GM21423 (cell line): ENCODE measurements around the gene TEX26.

ENCODE experiments used
- ATAC-seq: cut with Tn5 transposase; IDR thresholded peaks from one replicate; pipeline ENCODE4 v1.9.1; 2021; ENCODE audit warnings: mild to moderate bottlenecking, moderate library complexity; ENCODE audit not compliant: unreplicated experiment

The TEX26 gene

DNA sequence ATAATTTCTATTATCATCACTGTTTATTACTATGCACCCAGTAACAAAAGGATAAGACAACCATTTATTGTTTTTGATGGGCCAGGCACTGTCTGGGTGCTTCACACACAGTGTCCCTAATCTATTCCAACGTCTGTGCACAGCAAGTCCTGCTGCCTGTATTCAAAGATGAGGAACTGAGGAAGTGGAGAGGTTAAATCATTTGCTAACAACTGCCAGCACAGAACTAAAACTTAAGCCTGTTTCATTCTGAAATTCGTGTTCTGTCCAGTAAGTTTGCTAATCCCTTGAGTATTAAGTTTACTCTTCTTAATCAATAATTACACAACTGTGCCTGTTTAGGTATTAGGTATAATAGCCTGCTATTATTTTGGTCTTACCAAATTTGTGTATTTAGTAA, 41.9 kb downstream of the TEX26 start:
- ATAC-seq, result peak; percentile 43

DNA sequence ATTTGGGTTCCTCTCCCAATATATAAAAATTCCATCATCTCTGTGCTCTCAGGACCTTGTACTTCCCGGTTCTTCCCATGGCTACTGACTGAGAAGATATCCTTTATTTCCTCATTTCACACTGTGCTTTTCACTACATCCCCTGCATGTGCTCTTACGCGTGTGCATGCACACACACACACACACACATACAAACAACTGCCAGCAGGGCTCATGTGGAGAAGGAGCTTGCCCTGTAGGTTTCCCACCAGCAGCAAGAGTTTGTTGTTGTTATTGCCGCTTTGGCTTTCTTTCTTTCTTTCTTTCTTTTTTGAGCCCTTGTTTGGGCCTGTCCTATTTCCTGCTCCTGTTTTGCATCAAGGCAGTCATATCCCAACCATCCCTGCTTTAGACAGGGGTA, 43.6 kb downstream of the TEX26 start:
- no peak for ATAC-seq

DNA sequence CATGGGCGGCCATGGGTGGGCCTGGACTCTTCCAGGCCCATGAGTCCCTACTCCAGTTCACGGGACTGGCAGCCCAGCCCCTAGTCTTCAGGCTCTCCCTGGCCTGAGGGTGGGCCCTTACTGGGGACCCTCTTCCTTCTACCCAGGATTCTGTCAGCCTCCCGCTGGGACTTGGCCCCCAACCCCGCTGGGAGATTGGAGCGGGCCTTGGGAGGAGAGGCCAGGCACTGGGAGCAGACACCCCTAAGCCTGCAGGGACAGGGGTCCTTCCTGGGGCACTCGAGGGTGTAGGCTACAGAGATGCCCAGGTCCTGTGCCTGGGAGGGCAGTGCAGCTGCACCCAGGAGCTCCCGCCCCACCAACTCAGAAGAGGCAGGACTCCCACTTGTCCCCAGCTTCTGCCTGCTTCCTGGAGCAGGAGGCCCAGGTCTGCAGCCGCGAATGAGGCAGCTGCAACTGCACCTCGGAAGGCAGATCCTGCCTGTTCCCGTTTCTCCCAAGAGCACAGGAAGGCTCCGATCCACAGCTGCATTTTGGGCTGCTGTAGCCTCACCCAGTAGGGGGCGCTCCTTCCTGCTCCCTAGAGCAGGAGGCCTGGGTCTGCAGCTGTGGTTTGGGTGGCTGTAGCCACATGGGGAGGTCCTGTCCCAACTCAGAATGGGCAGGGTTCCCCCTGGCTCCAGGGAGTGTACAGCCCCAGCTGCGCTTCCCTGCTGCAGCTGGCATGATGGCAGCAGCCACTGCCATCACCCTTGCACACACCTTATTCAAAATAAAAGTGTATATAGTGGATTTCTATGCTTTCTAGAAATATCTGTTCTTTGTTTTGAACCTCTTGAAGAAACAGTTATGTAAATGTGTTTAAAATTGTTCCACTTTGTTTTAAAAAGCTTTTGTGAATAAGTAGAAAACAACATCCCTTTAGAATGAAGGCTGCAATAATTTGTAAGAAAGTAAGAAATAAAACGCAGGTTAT, 46.8 kb downstream of the TEX26 start:
- ATAC-seq, result no peak

DNA sequence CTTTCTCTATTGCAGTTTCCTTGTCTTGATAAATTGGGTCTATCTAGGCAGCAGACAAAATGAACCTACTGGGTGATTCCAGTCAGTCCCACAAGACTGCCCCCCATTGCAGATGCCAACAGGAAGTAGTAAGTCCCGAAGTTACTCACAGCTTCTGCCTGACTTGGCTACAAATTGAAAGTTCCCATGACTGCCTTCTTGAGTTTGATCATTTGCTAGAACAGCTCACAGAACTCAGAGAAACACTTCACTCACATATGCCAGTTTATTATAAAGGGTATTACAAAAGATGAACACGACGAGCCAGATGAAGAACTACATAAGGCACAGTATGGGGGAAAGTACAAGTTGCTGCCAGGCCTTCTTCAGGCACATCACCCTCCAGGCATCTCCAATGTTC, 50.0 kb downstream of the TEX26 start:
- ATAC-seq, result no peak

DNA sequence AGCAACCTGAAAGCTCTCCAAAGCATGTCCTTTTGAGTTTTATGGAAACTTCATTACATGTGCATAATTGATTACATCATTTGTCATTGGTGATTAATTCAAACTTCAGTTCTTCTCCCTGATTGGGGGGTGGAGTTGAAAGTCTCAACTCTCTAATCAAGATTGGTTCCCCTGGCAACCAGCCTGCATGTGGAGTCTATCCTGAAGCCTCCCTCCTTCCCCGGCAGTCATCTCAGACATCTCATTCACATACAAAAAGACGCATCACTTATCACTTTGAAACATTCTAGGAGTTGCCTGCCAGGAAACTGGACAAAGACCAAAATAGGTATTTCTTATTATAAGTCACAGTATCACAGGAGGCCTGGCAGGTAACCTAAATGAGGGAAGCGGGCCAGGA, 50.5 kb downstream of the TEX26 start:
- ATAC-seq, result no peak

DNA sequence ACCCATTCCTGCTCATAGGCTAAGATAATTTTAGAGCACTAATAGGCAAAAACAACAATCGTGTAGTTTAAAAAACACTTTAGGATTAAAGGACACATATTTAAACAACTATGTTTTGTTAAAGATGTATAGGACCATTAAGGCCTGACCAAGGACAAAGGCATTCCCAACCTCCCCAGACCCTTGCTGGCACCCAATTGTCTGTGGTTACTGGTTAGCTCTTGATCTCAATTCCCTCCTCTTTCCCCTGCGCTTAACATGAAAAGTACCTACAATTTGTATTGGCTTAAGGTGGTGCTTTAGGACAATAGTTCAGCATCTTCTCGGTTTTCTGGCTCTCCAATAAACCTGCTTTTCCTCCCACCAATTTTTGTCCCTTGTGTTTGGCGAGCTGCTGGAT, 51.0 kb downstream of the TEX26 start:
- ATAC-seq, result no peak

DNA sequence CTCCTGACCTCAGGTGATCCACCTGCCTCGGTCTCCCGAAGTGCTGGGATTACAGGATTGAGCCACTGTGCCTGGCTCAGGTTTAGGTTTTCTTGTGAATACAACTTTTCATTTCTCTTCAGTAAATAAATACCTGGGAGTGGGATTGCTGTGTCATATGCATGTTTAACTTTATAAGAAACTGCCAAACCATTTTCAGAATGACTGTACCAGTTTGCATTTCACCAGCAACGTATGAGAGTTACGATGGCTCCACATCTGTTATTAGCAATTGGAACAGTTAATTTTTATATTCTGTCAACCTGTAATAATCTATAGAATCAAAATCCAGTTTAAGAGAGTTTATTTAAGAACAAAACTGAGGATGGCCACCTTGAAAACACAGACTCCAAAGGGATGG, 52.2 kb downstream of the TEX26 start:
- peak; percentile 70 for ATAC-seq

DNA sequence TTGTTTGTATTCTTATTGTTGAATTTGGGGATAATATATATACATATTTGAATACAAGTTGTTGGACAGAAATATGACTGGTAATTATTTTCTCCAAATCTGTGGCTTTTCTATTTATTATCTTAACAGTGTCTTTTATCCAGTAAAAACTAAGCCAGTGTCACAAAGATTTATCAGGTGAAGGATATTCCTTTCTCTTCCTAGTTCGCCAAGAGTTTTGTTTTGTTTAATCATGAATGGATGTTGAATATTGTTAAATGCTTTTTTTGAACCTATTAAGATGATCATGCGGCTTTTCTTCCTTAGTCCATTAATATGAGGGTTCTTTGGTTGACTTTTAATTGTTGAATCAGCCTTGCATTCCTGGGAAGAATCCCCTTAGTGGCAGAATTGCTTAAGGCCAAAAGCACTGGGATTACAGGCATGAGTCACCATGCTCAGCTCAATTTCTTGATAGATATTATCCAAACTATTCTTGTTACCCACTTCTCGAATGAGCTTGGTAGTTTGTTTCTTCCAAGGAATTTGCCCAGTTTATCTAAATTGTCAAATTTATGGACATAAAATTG, 53.3 kb downstream of the TEX26 start:
- ATAC-seq, result no peak

DNA sequence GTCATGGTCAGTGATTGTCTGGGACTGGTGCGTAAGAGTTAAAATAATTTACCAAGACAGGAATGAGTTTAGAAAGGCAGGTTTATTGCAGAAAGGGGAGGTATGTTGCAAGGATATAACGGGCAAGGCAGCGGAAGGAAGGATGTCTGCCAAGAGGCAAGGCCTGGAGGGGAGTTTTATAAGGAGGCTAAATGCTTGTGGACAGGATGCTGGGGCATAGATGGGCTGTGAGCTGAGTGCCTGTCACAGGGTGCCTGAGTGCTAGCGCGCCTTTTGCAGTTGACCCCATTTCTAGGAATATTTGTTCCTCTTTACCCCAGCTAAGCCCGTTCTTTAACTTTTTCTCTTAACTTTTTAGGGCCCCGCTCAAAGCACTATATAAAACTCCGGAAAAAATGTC, 58.7 kb downstream of the TEX26 start:
- ATAC-seq, result no peak

DNA sequence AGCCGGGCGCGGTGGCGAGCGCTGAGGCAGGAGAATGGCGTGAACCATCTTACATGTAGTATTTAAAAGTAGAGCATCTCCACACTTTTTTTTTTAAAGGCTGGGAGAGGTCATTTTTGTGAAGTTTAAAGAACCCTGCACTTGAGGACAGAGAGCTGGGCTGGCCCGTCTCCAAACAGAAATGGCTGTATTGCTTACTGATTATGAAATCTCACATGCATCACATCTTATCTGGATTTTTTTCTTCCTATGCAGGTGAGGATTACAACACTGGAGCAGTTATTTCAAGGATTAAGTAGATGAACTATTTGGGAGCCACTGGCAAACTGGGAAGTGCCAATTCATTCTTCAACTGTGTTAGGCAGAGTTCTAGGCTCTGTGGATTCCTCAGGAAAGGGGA, 59.5 kb downstream of the TEX26 start:
- no peak for ATAC-seq

DNA sequence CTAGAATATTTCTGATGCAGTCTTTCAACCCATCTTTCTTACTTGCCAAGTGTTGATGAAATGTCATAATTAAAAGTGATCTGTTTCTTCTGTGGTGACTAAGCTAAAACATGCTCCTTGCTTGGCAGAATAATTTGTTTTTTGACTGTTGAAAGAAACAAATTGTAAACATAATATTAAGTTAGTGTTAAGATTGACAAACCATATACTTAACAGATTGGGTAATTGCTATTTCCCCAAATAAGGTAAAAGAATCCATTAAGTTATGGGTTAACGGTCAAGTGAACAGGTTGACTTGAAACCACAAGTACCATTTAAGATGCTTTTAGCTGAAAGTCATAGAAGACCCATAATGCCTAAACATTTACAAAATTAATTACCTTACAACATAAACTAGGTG, 62.9 kb downstream of the TEX26 start:
- ATAC-seq, result no peak

DNA sequence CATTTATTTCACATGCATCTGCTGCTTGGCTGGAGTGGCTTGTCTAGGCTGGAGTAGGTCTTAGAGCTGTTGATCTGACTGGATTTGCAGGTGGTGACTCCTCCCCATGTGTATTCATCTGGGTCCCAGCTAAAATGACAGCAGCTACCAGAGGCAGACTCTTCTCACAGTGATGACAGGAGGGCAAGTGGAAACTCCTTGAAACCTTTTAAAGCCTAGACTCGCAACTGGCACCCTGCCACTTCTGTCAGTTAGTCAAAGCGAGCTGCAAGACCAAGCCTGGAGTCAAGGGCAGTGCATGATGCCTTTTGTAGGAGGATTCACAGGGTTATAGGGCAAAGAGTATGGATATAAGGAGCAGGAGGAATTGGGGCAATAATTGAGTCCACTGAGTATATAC, 65.2 kb downstream of the TEX26 start:
- ATAC-seq, result no peak

DNA sequence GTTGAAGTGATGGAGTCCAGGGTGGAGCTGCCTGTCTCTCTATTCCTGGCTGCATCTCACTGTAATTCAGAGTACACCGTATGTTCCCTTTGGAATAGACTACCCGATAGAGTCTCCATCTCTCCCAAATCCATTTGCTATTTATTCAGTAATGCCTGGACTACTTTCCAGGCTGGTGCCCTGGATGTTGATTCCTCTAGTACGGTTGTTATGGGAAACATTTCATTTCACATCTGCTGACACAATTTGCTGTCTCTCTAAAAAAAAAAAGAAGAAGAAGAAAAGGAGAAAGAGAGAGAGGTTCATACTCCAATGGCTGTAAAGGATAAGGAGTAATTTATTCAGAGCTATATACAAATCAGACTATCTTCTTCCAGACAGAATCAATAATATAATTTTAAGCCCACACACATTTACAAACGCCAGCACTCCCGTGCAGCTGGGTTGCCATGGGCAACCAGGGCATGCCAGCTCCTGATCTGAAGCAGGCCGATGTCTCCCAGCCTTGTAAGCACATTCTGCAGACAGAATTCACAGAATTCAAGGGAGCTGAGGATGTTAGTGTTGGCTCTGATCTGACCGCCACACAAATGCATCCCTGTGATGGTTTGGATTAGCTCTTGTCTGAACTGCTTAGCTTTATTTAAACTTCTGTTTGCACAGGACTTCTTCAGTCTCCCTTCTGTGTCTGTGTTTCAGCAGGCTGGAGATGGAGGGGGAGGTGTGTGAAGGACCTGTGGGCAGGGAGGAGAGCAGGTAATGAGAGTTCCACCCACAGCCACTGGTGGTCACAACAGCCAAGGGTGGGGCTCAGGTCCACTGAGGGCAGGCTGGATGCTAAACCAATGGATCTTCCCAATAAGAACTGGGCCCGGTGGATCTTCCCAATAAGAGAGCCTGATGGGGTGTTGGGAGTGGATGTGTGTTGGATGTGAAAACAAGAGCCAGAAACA, 66.0 kb downstream of the TEX26 start:
- no peak for ATAC-seq

DNA sequence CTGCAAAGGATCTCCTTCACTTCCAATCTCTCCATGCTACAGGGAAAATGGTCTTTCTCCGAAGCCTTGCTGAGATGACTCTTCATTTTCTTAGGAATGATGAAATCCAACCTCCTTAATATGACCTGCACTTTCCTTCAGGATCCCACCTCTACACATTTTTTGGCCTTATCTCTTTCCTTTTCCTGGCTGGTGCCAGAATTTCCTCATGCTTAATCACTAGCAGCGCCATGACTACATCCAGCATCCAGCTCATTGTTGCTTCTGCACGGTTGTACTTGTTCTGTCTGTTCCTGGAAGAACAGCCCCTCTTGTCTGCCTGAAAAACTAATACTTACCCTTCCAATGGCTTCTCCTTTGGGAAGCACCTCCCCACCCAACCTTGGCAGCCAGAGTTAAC, 68.4 kb downstream of the TEX26 start:
- ATAC-seq, result no peak

DNA sequence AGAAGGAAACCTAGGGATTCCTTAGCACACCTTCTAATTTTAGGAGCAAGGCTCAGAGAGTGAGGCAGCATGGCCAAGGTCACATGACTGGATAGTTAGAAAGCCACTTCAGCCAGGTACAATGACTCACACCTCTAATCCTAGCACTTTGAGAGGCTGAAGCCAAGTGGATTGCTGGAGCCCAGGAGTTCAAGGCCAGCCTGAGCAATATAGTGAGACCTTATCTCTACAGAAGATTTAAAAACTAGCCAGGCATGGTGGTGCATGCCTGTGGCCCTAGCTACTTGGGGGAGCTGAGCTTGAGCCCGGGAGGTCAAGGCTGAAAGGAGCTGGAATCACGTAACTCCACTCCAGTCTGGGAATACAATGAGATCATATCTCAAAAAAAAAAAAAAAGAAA, 69.2 kb downstream of the TEX26 start:
- ATAC-seq, result no peak

DNA sequence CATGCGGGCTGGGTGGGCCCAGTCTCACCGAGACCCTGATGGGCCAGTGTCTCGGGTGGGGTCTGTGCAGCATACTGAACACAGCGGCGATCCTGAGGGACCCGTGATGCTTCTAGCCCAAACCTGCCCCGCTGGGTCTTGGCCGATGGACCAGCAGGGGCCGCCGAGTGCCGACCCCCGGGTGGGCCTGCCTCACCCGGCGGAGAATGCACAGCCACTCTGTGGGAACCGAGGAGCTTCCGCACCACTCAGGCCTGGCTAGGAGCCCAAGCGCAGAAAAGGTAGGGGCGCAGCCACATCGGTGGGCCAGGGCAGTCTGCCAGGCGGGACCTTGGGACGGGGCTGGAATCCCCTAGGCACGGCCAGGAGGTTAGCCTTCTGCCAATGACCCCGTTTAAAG, 72.6 kb downstream of the TEX26 start:
- no peak for ATAC-seq

DNA sequence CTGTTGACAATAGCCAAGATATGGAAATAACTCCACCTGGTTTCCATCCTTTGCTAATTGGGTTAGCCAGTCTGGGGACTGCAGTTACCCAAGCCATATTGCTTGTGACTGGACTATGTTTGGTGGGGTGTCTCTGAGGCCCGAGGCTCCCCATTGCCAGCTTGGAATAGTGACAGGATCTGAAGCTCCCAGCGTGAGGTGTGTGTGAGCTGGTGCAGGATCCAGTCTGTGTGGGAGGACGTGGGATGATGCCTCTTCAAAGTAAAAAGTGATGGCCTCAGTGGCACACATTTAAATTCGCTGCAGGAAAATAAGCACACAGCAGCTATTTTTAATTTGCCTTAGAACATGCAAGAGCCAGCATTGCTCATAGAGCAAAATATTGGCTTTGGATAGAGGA, 75.0 kb downstream of the TEX26 start:
- ATAC-seq, result no peak

DNA sequence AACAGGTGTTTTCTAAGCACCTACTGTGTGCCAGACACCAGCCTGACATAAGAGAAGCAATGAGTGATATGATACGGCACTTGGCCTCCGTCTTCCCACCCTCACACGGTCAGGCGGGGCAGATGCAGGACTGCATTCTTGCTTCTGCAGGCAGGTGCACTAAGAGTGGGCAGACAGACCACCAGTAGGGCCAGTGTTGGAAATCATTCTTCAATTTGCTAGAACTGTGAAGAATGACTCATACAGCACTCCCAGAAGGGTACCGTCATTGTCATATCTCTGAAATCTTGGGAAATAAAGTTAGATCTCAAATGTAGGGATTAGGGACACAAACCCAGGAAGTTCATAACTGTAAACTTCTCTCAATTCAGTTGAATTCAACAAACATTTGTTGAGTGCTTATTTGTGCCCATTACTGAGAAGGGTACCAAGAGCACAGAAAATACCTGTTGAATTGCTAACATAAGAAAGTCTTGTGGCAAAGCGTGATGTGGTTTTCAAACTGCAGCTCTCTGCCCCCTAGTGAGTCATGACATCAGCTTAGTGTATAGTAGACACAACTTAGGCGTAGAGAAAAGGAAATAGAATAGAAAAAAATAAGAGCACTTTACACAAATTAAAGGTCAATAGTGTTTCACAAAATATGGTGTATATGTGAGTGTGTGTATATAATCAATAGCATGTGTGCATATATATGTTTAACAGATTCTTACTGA, 76.1 kb downstream of the TEX26 start:
- ATAC-seq, result no peak

DNA sequence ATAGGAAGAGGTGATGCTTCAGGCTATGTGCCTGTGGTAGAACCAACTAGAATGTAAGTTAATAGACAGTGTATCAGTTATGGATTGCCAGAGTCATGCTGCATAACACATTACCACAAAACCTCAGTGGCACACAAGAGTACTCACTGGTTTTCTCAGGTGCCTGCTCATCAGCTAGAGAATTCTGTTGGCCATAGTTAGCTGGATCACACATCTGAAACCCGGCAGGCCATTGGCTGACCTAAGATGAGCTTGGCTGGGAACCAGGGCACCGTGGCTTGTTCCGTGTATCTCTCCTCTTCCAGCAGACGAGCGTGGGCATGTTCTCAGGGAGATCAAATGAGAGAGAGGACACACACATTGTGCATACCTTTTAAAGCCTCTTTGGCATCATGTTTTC, 76.7 kb downstream of the TEX26 start:
- ATAC-seq, result peak; percentile 48

DNA sequence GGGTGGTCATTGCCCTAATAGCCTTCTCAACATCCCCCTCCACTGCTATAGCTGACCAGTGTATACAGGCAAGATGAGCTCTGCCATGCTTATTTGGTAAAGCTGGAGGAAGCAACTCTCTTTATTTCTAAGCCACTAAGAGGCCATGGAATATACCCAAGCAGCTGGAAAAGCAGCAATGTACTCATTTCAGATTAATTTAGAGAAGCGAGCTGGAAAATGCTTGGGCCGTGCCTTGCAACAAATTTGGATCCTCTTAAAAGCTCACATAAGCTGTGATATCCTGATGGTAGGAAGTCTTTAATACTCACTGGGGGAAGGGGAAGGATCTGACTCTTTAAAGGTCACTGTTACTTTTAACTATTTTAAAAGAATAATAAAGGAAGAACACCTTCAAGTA, 77.8 kb downstream of the TEX26 start:
- no peak for ATAC-seq
